SK-N-SH (cell line): ENCODE measurements around the gene ALG3. TPM values are rescaled to one million over a fixed set of nuclear protein-coding genes. Genes with fewer than 3 reads are reported as not detected.

Source experiments
- CTCF ChIA-PET: fragments of 300-600, 350-600 bp; formaldehyde crosslinking; extraction: SDS; loops from one replicate; lab custom pipeline; 2021; lab: Yijun Ruan, JAX
- POLR2A ChIA-PET: fragments of 350-600 bp; sonication (Branson Sonifier 250); formaldehyde crosslinking; extraction: SDS; loops from one replicate; lab custom pipeline; 2020; ENCODE audit warnings: antibody characterized with exemption, inconsistent platforms; lab: Yijun Ruan, JAX
- DNase-seq: peaks from one replicate; pipeline ENCODE4 v3.0.0; 2012
- H2AFZ ChIP-seq: fragments of 200-600 bp; sonication (generic); 2 replicates; pipeline ENCODE4 v1.8.1; 2016; ENCODE audit warnings: antibody characterized with exemption, mild to moderate bottlenecking, low read depth
- H3F3A ChIP-seq: fragments of 200-600 bp; sonication (generic); replicated peaks from 2 replicates; pipeline ENCODE3; 2016; ENCODE audit warnings: antibody characterized with exemption, mild to moderate bottlenecking; ENCODE audit not compliant: insufficient read depth
- H3K27ac ChIP-seq, 2 experiments: fragments of 200-500 bp in 1 of 2; fragments of 200-600 bp in 1 of 2; sonication (Bioruptor generic) in 1 of 2; sonication (generic), shearing (Covaris generic) in 1 of 2; 2 replicates each; pipeline versions ENCODE4 v1.5.1 to v1.6.1; 2014 to 2016; ENCODE audit warnings: low read depth in 2 of 2, inconsistent platforms in 1 of 2, low read length in 1 of 2, mild to moderate bottlenecking in 1 of 2, mixed read lengths in 1 of 2
- H3K27me3 ChIP-seq: fragments of 200-600 bp; sonication (generic), shearing (Covaris generic); 2 replicates; pipeline ENCODE4 v1.6.1; 2016; ENCODE audit warnings: mixed run types; ENCODE audit not compliant: insufficient read depth
- H3K36me3 ChIP-seq, 2 experiments: fragments of 200-500 bp in 1 of 2; fragments of 200-600 bp in 1 of 2; sonication (Bioruptor generic) in 1 of 2; sonication (generic) in 1 of 2; replicated peaks in 1 of 2; 2 replicates each; pipeline versions ENCODE3 to v1.5.1; 2014 to 2016; ENCODE audit warnings: low read length in 1 of 2, mild to moderate bottlenecking in 1 of 2; ENCODE audit not compliant: insufficient read depth in 2 of 2, control insufficient read depth in 1 of 2
- H3K4me1 ChIP-seq, 2 experiments: fragments of 200-500 bp in 1 of 2; fragments of 200-600 bp in 1 of 2; sonication (Bioruptor generic) in 1 of 2; sonication (generic), shearing (Covaris generic) in 1 of 2; 2 replicates each; pipeline versions ENCODE4 v1.5.1 to v1.6.1; 2014 to 2016; ENCODE audit warnings: low read depth in 1 of 2, low read length in 1 of 2, mixed run types in 1 of 2; ENCODE audit not compliant: insufficient read depth in 2 of 2, control insufficient read depth in 1 of 2
- H3K4me2 ChIP-seq: fragments of 200-600 bp; sonication (generic), shearing (Covaris generic); 2 replicates; pipeline ENCODE4 v1.6.1; 2017; ENCODE audit warnings: mixed run types
- H3K4me3 ChIP-seq, 2 experiments: fragments of 200-500 bp in 1 of 2; fragments of 200-600 bp in 1 of 2; sonication (Bioruptor generic) in 1 of 2; sonication (generic), shearing (Covaris generic) in 1 of 2; 2 replicates each; pipeline versions ENCODE4 v1.5.1 to v1.8.1; 2014 to 2016; ENCODE audit warnings: low read depth in 2 of 2, inconsistent platforms in 1 of 2, low read length in 1 of 2, mild to moderate bottlenecking in 1 of 2, mixed read lengths in 1 of 2, moderate library complexity in 1 of 2
- H3K79me2 ChIP-seq: fragments of 200-600 bp; sonication (generic); 2 replicates; pipeline ENCODE4 v1.8.1; 2017; ENCODE audit warnings: mild to moderate bottlenecking; ENCODE audit not compliant: insufficient read depth
- H3K9ac ChIP-seq: fragments of 200-600 bp; sonication (generic); 2 replicates; pipeline ENCODE4 v1.6.1; 2017; ENCODE audit warnings: mixed run types
- H3K9me2 ChIP-seq: fragments of 200-600 bp; sonication (generic); 2 replicates; pipeline ENCODE4 v1.6.1; 2017; ENCODE audit warnings: mixed run types
- H3K9me3 ChIP-seq: fragments of 200-600 bp; sonication (generic); 2 replicates; pipeline ENCODE4 v1.6.1; 2017; ENCODE audit warnings: mixed run types, mild to moderate bottlenecking, moderate library complexity
- H4K20me1 ChIP-seq: fragments of 200-600 bp; sonication (generic); 2 replicates; pipeline ENCODE4 v1.6.1; 2017; ENCODE audit warnings: mild to moderate bottlenecking, mixed run types; ENCODE audit not compliant: insufficient read depth
- CHD2 ChIP-seq: fragments of 150-350 bp; IDR thresholded peaks from 2 replicates; pipeline ENCODE4 v1.6.1; 2018; ENCODE audit warnings: low read length; ENCODE audit not compliant: partially characterized antibody
- EP300 ChIP-seq, 2 experiments: IDR thresholded peaks; 2 replicates each; pipeline versions ENCODE4 v1.4.0 to v1.6.1; 2012; ENCODE audit warnings: borderline replicate concordance in 1 of 2, low read depth in 1 of 2, low read length in 1 of 2
- EZH2phosphoT487 ChIP-seq: fragments of 200-600 bp; sonication (generic); IDR thresholded peaks from 2 replicates; pipeline ENCODE4 v1.6.1; 2017; ENCODE audit warnings: low read depth, mixed run types, mild to moderate bottlenecking, antibody characterized with exemption, moderate library complexity, borderline replicate concordance
- FOSL2 ChIP-seq: IDR thresholded peaks from 2 replicates; pipeline ENCODE4 v1.4.0; 2012; ENCODE audit warnings: low read depth, mild to moderate bottlenecking, moderate library complexity, borderline replicate concordance
- FOXJ3 ChIP-seq: sonication (generic); formaldehyde crosslinking; IDR thresholded peaks from 2 replicates; pipeline ENCODE4 v1.5.1; 2020; ENCODE audit warnings: mild to moderate bottlenecking, missing genetic modification reagents
- JUND ChIP-seq: IDR thresholded peaks from 2 replicates; pipeline ENCODE4 v1.4.0; 2012
- RAD21 ChIP-seq: IDR thresholded peaks from 2 replicates; pipeline ENCODE4 v1.6.1; 2012; ENCODE audit warnings: mild to moderate bottlenecking, low read length
- RCOR1 ChIP-seq: fragments of 150-350 bp; IDR thresholded peaks from 2 replicates; pipeline ENCODE4 v1.6.1; 2017; ENCODE audit warnings: antibody characterized with exemption, low read length
- REST ChIP-seq: IDR thresholded peaks from 2 replicates; pipeline ENCODE4 v1.6.1; 2012; ENCODE audit warnings: mild to moderate bottlenecking, low read depth, low read length, moderate library complexity
- RFX5 ChIP-seq: IDR thresholded peaks from 2 replicates; pipeline ENCODE4 v1.6.1; 2012; ENCODE audit warnings: mild to moderate bottlenecking, improper control_type of control experiment, low read length
- TCF12 ChIP-seq: IDR thresholded peaks from 2 replicates; pipeline ENCODE4 v1.4.0; 2012
- USF2 ChIP-seq: fragments of 150-350 bp; IDR thresholded peaks from 2 replicates; pipeline ENCODE4 v1.6.1; 2017; ENCODE audit warnings: antibody characterized with exemption, low read length, low read depth, borderline replicate concordance
- ZBTB33 ChIP-seq: IDR thresholded peaks from 2 replicates; pipeline ENCODE4 v1.4.0; 2012; ENCODE audit warnings: low read depth, borderline replicate concordance
- WGBS: methylation state at CpG from one replicate; pipeline ENCODE4 v1.1.6; 2017; ENCODE audit warnings: low lambda C conversion rate; 5-methylcytosine and 5-hydroxymethylcytosine counted together
- polyA plus RNA-seq, 3 experiments: library from polyadenylated mRNA; depleted of rRNA; stranded (reverse); fragments of >200 nt; gene quantifications; 2 replicates each; pipeline ENCODE4 v1.2.3, GENCODE V29; 2012

Gene ALG3
- polyA plus RNA-seq, 1 of the 3 experiments (the other 2 are of a cell fraction): 66.0 TPM

GRCh38 chr3:184211297-184211696 lies 37.5 kb downstream of the ALG3 start (continued):
- TF ChIP-seq FOSL2 (no peak), USF2 (no peak), REST (no peak), RCOR1 (peak; percentile 99), EP300 (IDR thresholded peaks at IDR 0.05; ENCODE audit: borderline replicate concordance in 1 of 2, low read depth in 1 of 2, low read length in 1 of 2) (peak in 1 of 2 experiments; percentile 99; a peak in 2 of 4 replicates), ZBTB33 (no peak), EZH2phosphoT487 (no peak), RAD21 (peak; percentile 26), JUND (peak; percentile 20; the same call in 1 of the 2 replicates)

GRCh38 chr3:184209146-184209923 lies 39.4 kb downstream of the ALG3 start:
- no peaks in the 10 kb centered on the region for H4K20me1 ChIP-seq

More at GRCh38 chr3:184209146-184209923, 39.4 kb downstream of the ALG3 start:
- WGBS: 62% methylated on average over 11 of the region's 11 CpGs
- Histone ChIP-seq H3K4me3 (no peak overlapping the region), H3K9me2 (no peaks in the 10 kb centered on the region), H3K9me3 (no peaks in the 10 kb centered on the region), H3F3A (no peaks in the 10 kb centered on the region), H2AFZ (no peak overlapping the region), H3K27ac (no peak overlapping the region), H3K4me2 (no peak overlapping the region), H3K9ac (no peak overlapping the region), H3K79me2 (no peaks in the 10 kb centered on the region), H3K36me3 (no peaks in the 10 kb centered on the region), H3K27me3 (peaks cover 15% of the 10 kb centered on the region), H3K4me1 (peaks cover 0 to 3% of the 10 kb centered on the region in 2 experiments; a peak in 1 of 4 replicates)
- POLR2A ChIA-PET: no interaction called here
- DNase-seq: no peak
- CTCF ChIA-PET: interaction anchor here (4.2 to 5.3 kb wide), 2 partner anchors 19 to 41 kb away, joined by 17 to 48 read pairs; partner anchors contain the start of genes EEF1AKMT4 and VWA5B2
- no peak for TF ChIP-seq RFX5
- TF ChIP-seq CHD2: no peak
- TF ChIP-seq FOXJ3 (CRISPR knock-in tag): no peak
- TF ChIP-seq TCF12: no peak
- TF ChIP-seq, all 33 proteins: peak for 0
